GM10847 (cell line): ENCODE data around the gene HMCN2.

ENCODE experiments used
- POLR2A ChIP-seq: IDR thresholded peaks from 2 replicates; pipeline ENCODE4 v1.6.1; 2011; ENCODE audit not compliant: insufficient read length; ENCODE audit errors: extremely low read depth

Gene HMCN2

DNA sequence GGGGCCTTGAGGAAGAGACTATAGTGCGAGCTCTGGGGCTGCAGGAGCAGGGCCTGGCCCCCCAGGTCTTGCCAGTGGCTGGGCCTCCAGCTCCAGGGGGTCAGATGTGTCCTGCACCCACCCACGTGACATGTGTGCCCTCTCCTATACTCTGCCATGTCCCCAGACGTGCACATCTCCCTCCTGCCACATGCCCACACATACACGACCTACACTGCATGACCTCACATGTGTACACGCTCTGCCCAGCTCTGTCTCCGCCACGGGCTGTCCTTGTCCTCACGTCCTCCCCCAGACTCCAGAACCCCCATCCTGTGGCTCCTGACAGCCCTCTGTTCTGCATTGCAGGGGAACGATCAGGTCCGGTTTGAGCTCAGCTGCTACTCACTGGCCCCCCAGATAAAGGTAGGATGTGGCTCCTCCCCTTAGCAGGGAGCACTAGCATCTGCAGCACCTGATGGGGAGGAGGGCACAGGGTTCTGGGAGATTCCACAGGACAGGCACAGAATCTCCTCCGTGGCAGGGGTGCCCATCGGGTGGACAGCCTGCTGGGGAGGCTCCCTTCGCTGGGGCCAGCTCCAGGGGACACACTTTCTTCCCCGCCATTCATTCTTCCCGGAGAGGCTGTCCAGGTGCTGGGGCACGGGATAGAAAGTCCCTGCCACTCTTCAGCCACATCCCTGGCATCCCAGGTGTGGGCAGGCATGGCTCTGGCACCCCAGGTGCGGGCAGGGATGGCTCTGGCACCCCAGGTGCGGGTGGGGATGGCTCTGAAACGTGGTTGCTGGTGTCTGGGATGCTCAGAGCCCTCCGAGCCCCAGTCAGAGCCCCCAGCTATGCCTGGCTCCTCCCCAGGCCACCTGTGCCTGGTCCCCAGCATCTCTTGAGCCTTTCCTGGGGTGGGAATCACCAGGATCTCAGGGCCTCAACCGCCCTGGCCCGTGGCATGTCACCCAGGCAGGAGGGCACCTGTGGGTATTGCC lies 198.5 kb downstream of the HMCN2 start:
- no peak for TF ChIP-seq POLR2A

DNA sequence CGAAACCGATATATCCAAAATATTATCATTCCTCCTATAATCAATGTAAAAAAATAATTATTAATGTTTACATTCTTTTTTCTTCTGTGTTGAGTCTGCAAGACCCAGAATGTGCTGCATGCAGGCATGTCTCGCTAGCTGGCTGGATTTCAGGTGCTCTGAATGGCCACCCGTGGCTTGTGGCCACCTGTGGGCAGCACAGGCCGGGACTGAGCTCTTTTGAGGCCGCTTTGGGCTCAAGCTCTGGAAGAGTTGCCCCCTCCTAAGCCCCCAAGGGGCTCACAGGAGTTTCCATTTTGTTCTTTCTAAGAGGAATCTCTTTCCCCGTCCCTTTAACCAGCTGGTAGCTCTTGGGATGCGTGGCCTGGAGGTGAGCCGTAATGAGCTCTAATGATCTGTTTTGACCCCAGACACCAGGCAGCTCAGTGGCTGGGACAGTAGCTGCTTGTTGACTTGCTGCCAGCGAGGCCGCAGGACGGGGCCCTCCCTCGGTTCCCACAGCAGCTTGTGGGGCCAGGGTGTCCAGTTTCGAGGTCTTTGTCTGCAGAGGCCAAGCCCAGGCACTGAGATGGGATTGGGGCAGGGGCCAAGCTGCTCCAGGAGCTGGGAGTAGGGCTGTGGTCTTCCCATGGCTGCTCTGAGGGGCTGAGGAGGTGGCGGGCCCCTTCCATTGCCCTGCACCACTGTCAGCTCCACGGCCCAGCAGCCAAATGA lies 200.0 kb downstream of the HMCN2 start:
- TF ChIP-seq POLR2A = no peak

DNA sequence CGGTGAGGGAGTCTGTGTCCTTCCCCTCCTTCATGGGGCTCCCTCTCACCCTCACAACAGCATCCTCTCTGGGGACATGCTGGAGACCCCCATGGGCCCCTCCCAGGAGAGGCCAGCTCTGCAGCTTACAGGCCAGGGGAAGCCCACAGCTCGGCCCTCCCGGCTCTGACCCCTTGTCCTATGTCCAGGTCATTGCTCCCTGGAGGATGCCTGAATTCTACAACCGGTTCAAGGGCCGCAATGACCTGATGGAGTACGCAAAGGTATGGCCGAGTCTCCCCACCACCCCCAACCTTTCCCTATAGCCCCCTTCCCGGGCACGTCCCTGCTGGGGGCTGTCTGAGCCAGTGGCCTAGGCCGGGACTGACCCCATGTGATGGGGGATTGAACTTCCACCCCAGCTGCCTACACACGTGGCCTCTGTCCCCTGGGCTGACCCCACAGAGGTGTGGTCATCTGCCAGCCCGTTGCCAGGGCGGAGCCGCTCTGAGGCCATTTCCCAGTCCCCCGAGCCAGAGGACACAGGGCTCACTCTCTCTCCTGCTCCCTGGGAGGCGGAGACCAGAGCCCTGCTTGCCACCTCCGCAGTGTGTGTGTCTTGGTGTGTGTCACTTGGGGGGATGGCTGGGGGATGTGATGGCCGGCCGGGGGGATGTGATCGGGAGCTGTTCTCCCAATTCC lies 201.1 kb downstream of the HMCN2 start:
- TF ChIP-seq POLR2A = no peak

DNA sequence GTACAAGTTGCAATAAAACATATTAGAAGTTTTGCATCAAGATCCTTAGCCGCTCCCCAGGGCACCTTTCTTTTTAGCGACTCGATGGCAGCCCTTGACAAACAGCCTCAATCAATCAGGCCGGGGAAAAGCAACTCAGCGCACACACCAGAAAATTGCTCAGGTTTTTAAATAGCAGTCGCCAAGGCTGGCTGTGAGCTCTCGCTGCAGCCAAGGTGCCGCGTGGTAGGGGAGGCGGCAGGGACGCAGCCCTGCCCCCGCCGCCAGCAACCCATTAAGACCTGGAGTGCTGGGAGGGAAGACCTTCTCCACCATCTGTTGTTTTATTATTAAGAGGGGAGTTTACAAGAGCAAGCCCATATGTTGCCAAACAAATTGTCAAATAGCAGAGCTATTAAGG lies 201.8 kb downstream of the HMCN2 start:
- TF ChIP-seq POLR2A = no peak

DNA sequence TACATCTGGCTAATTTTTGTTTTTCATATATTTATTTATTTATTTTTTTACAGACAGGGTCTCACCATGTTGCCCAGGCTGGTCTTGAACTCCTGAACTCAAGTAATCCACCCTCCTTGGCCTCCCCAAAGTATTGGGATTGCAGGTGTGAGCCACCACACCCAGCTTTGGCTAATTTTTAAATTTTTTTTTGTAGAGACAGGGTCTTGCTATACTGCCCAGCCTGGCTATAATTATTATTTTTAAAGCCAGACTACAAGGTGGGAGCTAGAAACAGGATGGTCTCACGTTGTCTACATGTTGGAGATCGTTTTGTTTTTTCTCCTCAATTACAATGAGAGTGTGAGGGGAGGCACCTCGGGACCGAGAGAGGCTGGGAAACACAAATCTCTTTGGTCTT lies 203.0 kb downstream of the HMCN2 start:
- no peak for TF ChIP-seq POLR2A

DNA sequence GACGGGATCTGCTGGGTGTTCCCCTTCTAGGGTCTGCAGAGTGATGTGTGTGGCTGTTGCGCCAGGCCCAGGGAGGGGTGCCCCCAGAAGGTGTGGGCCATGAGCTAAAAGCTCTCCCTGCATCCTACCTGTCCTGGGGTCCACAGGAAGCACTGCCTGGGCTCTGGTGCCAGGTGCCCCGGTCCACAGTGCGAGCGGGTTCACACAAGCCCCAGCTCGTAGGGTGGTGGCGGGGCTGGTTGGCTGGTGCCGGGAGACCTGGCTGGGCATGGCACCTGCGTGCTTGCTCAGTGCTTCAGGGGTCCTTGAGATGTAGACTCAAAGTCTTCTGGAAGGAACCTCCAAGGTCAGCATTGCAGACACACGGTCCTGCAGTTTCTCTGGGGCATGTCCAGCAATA lies 204.7 kb downstream of the HMCN2 start:
- TF ChIP-seq POLR2A = no peak

DNA sequence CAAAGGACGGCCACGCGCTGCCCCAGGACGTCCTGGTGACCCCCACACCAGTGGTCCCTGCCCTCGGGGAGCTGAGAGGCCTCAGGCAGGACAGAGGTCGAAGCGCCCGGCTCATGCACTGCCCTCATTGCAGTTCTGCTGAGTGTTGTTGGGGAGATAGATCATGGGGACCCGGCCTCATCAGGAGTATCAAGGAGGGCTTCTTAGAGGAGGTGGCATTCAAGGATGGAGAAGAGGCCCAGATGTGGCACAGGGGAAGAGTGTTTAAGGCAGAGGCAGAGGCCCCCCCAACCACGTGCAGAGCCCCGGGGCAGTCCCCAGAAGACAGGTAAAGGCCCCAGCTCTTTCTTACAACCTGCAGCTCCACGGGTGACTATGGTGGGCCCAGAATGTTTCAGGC lies 205.4 kb downstream of the HMCN2 start:
- TF ChIP-seq POLR2A = no peak

DNA sequence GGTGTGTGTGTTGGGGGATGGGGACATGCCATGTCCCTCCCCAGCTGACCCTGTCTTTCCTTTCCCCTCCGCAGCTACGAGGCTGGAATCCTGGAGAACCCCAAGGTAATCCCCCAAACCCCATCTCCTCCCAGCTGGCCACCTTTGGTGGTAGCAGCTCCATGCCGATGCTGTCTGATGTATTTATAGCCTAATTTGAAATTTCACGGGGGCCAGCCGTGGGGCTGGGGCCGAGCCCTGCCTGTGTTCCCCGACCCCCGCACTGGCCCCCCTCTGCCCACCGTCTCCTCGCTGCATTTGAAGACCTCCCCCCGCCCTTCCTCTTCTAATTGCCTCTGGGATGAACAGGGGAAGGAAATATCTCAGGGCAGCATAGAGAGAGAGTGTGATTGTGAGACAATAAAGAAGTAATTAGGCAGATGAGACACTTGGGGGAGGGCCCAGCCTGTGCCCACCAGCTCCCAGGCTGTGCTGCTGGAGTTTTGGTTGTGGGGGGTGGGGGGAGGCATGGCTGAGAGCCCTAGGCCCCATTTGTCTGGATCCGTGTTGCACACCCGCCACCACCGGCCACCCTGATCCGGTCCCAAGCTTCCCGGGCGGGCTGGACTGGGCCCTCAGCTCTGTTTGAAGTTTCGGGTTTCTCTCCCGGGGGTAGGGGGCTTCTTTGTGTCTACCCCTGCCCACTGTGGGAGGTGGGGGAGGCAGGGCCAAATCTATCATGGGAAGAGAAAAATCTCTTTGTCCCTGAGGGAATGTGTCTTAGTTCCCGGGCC lies 206.0 kb downstream of the HMCN2 start:
- no peak for TF ChIP-seq POLR2A

DNA sequence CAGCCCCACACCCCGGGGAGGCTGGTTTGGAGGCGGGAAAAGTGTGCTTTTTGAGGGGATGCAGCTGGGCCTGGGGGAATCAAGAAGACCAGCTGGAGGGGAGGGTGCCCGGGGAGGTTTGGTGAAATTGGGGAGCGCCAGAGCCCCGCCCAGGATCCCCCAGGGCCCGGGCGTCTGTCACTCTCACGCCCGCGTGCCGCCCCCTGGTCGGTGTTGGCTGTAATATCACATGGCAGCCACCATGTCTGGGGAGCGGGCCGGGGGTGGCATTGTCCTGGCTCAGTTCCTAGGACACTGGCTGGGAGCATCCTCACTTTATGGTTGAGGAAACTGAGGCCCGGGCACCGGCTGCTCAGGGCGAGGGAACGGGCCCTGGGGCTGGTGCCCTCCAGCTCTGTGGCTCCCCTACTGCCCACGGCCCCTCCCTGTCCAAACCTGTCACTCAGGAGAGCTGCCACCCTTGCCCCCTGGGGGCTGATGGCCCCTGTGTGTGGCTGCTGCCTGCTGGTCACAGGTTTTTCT lies 206.7 kb downstream of the HMCN2 start:
- TF ChIP-seq POLR2A = no peak

DNA sequence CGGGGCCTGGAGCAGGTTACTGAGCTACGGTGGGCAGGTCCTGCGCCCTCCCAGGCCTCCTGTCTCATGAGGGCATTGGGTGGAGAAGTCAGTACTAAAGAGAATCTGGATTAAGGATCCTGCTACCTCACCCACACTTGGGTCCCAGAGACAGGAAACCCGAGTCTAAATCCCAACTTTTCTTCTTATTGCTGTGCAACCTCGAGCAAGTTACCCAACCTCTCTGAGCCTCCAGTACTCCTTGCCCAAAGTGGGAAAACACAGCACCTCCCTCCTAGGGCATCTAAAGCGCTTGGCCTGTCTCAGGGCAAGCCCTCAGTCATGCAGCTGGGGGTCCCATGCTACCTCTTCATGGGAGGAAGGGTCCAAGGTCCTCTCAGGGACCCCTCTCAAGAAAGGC lies 207.4 kb downstream of the HMCN2 start:
- no peak for TF ChIP-seq POLR2A

DNA sequence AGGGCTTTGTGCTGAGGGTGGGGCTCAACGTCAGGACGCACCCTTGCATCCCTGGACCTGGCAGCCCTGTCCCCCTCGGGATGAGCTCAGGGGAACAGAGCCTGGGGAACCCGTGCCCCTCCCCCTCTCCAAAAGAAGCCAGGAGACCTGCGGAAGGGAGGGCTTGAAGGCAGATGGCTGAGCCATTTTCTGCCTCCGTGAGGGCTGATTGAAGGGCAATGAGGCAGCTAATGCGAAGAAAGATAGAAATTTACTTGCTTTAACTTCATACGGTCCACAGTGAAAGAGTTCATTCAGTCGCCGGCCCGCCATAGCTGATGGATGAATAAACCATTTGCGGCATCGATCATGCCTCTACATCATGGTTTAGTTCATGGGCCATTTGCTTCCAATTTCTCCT lies 208.0 kb downstream of the HMCN2 start:
- no peak for TF ChIP-seq POLR2A

DNA sequence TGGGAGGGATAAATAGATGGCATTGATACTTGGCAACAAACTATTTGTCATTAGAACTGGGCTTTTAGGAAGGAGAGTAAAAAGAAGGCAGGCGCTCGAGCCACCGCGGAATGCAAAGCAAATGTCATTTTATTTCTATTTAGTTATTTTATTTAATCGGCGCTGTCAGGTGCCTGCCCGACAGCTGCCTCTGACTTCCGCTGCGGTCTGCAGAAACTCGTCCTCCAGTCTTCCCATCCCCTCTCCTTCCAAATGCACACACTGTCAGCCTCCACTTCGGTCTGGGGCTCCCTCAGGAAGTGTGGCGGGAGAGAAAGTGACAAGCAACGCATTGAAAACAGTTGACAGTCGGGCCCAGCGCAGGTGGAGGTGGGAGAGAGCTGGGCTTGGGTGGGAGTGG lies 208.5 kb downstream of the HMCN2 start:
- no peak for TF ChIP-seq POLR2A

DNA sequence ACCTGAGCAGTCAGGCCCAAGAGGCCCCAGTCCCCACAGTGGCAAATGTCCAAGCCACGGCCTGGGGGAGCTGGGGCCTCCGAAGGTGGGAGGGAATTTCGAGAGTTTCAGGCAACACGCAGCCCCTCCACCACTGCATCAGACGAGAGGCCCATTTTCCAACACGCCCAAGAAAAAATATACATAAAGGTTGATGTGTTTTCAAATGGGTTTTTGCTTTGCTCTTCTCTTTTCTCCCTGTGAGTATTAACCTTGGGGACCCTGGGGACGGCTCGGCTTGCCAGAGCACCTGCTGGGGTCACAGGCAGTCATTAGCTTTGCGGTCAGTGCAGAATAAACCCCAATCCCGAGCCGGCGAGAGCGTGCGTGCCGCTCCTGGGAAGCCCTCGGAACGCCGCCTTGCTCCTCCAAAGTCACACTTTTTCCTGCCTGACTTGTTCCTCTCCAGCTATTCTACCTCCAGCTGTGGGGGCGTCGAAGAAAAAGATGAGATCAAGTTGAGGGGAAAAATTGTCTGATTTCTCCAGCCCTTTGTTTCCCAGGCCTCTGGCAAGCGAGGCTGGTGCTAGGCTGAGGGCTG lies 210.7 kb downstream of the HMCN2 start:
- TF ChIP-seq POLR2A = no peak

DNA sequence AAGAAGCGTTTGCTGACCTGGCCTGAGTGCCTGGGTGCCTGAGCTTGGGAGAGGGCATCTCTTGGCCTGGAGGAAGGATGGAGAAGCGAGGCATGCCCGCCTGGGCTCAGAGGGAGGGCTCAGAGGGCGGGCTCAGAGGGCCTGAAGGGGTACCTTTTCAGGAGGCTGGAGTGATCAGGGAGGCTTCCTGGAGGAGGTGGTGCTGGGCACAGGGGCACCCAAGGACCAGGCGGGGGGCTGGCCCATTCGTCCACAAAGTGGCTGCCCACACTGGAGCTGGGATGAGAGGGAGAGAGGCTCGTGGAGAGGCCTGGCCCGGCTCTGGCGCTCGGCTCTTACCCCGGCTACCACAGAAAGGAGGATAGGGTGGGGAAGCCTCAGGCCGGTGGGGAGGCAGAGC lies 212.0 kb downstream of the HMCN2 start:
- TF ChIP-seq POLR2A = no peak

DNA sequence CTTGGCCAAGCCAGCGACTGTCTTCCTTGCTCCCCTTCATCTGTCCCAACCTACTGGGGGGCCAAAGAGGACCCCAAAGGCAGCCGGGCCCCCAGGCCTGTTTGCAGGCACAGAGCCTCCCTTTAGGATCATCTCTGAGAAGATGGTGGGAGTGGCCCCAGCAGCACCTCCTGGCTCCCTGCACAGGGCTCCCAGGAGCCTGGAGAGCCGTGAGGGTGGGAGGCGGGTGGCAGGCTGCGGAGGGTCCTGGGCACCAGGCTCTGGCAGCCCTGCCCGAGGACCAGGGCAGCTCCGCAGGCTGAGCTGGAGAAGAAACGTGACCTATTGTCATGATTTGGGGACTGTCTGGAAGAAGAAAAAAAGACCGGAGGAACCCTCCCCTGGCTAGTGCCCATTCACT lies 212.6 kb downstream of the HMCN2 start:
- TF ChIP-seq POLR2A = no peak
